OCI-LY1 (cell line): ENCODE results near the gene PEAK1.

Experiments
- EZH2 ChIP-seq: fragments of 200-600 bp; sonication (generic), shearing (Covaris generic); IDR thresholded peaks from 2 replicates; pipeline ENCODE4 v1.8.0; 2017; ENCODE audit warnings: borderline replicate concordance, mixed run types, mild to moderate bottlenecking, antibody characterized with exemption, low read length, moderate library complexity, mixed read lengths
- TF ChIP-seq, protein P1 (sequence below): fragments of 200-600 bp; sonication (generic), shearing (Covaris generic); IDR thresholded peaks from 2 replicates; pipeline ENCODE4 v1.5.1; 2017; ENCODE audit warnings: mild to moderate bottlenecking, antibody characterized with exemption, low read length, moderate library complexity, mixed read lengths

DNA sequence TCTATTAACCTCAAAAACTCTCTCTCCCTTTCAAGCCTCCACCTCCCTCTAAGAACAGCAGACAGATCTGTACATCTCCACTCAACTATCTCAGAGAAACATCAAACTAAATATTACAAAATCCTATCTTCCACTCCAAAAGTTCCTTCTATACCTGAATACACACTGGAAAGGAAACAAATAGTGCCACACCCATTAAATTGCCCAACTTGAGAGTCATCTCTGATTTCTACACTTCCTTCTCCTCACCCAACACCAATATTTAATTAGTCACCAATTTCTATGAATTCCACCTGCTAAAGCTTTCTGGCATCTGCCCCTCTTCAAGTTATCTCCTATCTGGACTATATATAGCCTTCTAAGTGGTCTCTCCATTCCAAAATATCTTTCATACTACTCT lies 65.8 kb downstream of the PEAK1 start:
- TF ChIP-seq, protein P1, sequence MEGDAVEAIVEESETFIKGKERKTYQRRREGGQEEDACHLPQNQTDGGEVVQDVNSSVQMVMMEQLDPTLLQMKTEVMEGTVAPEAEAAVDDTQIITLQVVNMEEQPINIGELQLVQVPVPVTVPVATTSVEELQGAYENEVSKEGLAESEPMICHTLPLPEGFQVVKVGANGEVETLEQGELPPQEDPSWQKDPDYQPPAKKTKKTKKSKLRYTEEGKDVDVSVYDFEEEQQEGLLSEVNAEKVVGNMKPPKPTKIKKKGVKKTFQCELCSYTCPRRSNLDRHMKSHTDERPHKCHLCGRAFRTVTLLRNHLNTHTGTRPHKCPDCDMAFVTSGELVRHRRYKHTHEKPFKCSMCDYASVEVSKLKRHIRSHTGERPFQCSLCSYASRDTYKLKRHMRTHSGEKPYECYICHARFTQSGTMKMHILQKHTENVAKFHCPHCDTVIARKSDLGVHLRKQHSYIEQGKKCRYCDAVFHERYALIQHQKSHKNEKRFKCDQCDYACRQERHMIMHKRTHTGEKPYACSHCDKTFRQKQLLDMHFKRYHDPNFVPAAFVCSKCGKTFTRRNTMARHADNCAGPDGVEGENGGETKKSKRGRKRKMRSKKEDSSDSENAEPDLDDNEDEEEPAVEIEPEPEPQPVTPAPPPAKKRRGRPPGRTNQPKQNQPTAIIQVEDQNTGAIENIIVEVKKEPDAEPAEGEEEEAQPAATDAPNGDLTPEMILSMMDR = no peak
- TF ChIP-seq EZH2 = no peak
